ENCODE data around the gene SNRPD1. TPM values are rescaled to one million over a fixed set of nuclear protein-coding genes. Genes with fewer than 3 reads are reported as not detected.

SNRPD1 gene
- total and polyA plus RNA-seq, 9 of the 15 experiments (the other 6 are each of a cell fraction or from before 2014, with no cell fraction given) = 186 to 1,063 (median 313) TPM

DNA sequence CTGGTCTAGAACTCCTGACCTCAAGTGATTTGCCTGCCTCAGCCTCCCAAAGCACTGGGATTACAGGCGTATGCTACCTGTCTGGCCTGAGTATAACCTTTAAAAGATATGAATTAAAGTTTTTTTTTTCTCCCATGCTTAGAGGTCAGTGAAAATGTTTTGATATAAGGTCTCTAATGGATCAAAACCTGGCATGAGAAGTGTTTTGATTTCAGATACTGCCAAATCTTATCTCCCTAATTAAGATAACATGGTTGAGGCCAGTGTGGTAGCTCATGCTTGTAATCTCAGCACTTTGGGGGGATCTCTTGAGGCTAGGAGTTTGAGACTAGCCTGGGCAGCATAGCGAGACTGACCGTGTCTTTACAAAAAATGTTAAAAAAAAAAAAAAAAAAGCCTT, 41.2 kb downstream of the SNRPD1 start:
- DNase-seq (ENCODE audit: extremely low read depth in 1 of 4, low spot score in 3 of 4) (no peak), FAIRE-seq (no peak), ATAC-seq (no peak)
- H3K4me3 ChIP-seq = no peak overlapping the region
- H3K4me2 ChIP-seq (ENCODE audit: insufficient read depth, low read length) = no peak overlapping the region
- H3K79me2 ChIP-seq (ENCODE audit: control insufficient read depth, insufficient read depth, low read length) = no peaks in the 10 kb centered on the region
- no peaks in the 10 kb centered on the region for H3K9me3 ChIP-seq (replicated peaks; ENCODE audit: control insufficient read depth, insufficient read depth, low read depth, low read length)
- no peak overlapping the region for H3K9ac ChIP-seq (ENCODE audit: insufficient read depth in 1 of 2, low read depth in 2 of 2, low read length in 2 of 2)
- no peak for TF ChIP-seq YY1 (IDR thresholded peaks at IDR 0.05; ENCODE audit: borderline replicate concordance in 1 of 3, control insufficient read depth in 1 of 3, extremely low read depth in 1 of 3, insufficient read depth in 3 of 3, insufficient read length in 1 of 3, insufficient replicate concordance in 2 of 3, low read depth in 1 of 3, low read length in 2 of 3)
- TF ChIP-seq PTTG1 (tag; IDR thresholded peaks at IDR 0.05; ENCODE audit: low read depth) = no peak
- TF ChIP-seq, protein P1, sequence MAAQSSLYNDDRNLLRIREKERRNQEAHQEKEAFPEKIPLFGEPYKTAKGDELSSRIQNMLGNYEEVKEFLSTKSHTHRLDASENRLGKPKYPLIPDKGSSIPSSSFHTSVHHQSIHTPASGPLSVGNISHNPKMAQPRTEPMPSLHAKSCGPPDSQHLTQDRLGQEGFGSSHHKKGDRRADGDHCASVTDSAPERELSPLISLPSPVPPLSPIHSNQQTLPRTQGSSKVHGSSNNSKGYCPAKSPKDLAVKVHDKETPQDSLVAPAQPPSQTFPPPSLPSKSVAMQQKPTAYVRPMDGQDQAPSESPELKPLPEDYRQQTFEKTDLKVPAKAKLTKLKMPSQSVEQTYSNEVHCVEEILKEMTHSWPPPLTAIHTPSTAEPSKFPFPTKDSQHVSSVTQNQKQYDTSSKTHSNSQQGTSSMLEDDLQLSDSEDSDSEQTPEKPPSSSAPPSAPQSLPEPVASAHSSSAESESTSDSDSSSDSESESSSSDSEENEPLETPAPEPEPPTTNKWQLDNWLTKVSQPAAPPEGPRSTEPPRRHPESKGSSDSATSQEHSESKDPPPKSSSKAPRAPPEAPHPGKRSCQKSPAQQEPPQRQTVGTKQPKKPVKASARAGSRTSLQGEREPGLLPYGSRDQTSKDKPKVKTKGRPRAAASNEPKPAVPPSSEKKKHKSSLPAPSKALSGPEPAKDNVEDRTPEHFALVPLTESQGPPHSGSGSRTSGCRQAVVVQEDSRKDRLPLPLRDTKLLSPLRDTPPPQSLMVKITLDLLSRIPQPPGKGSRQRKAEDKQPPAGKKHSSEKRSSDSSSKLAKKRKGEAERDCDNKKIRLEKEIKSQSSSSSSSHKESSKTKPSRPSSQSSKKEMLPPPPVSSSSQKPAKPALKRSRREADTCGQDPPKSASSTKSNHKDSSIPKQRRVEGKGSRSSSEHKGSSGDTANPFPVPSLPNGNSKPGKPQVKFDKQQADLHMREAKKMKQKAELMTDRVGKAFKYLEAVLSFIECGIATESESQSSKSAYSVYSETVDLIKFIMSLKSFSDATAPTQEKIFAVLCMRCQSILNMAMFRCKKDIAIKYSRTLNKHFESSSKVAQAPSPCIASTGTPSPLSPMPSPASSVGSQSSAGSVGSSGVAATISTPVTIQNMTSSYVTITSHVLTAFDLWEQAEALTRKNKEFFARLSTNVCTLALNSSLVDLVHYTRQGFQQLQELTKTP (IDR thresholded peaks at IDR 0.05; ENCODE audit: low read depth in 1 of 2, partially characterized antibody in 2 of 2) = no peak
- TF ChIP-seq ZNF589 (CRISPR knock-in tag; IDR thresholded peaks at IDR 0.05; ENCODE audit: low read depth) = no peak
- no peak for TF ChIP-seq EGR1 (conservative IDR thresholded peaks at IDR 0.05)
- no peak for TF ChIP-seq ZNF561 (CRISPR knock-in tag; conservative IDR thresholded peaks at IDR 0.05)
- no peak overlapping the region for H2AFZ ChIP-seq (ENCODE audit: low read depth, low read length)
- H3K9me1 ChIP-seq (ENCODE audit: control insufficient read depth, insufficient read depth, low read length) = no peaks in the 10 kb centered on the region
- H3K4me1 ChIP-seq (replicated peaks in 1 of 2; ENCODE audit: control insufficient read depth in 2 of 2, insufficient read depth in 2 of 2, low read length in 2 of 2) = peaks cover 5 to 8% of the 10 kb centered on the region in 2 experiments; a peak in 4 of 5 replicates
- ChIA-PET POLR2A (no interaction called here), CTCF (ENCODE audit: low intra/inter-chr PET ratio) (no interaction called here)
- H3K27me3 ChIP-seq (ENCODE audit: control insufficient read depth in 2 of 2, insufficient read depth in 2 of 2, low read length in 2 of 2) = no peaks in the 10 kb centered on the region
- H4K20me1 ChIP-seq (replicated peaks; ENCODE audit: control insufficient read depth, insufficient read depth, low read length) = no peaks in the 10 kb centered on the region
- intact Hi-C loops (cut with micrococcal nuclease) = loop anchor here (10.0 kb wide), 1 partner anchor 51 kb away; the partner anchor contains the start of gene ABHD3
- H3K27ac ChIP-seq (ENCODE audit: extremely low read depth, low read depth, low read length) = no peak overlapping the region
- in situ Hi-C loops (cut with MboI) = no loop called here
- no TSS peak for BruUV-seq (replicated peaks)
- peaks cover 14% of the 10 kb centered on the region; the same call in 1 of the 3 replicates for H3K36me3 ChIP-seq (ENCODE audit: control insufficient read depth, insufficient read depth, low read length)
- WGBS (ENCODE audit: insufficient coverage, low coverage, missing lambda C conversion rate) = 100% methylated on average over 3 of the region's 3 CpGs

All from K562 (cell line).